SH-SY5Y (cell line): ENCODE results near the gene HOXD9.

ENCODE experiments used
- GATA2 ChIP-seq: IDR thresholded peaks from 2 replicates; pipeline ENCODE4 v1.6.1; 2011; ENCODE audit warnings: mild to moderate bottlenecking, low read depth, low read length
- GATA3 ChIP-seq: IDR thresholded peaks from 2 replicates; pipeline ENCODE4 v1.6.1; 2011; ENCODE audit warnings: low read depth, mild to moderate bottlenecking, low read length, moderate library complexity

HOXD9 gene

GRCh38 chr2:176117823-176118371 lies 4.6 kb upstream of the HOXD9 start:
- TF ChIP-seq GATA3, result no peak
- no peak for TF ChIP-seq GATA2

GRCh38 chr2:176118601-176119339 lies 3.7 kb upstream of the HOXD9 start:
- TF ChIP-seq GATA2, result no peak
- TF ChIP-seq GATA3, result no peak

GRCh38 chr2:176120364-176121189 lies 1.9 kb upstream of the HOXD9 start:
- TF ChIP-seq GATA2, result no peak

- TF ChIP-seq GATA3 (no peak), GATA2 (no peak)
Measured at GRCh38 chr2:176121190-176122051, 1.1 kb upstream of the HOXD9 start.

- no peak; the same call in 1 of the 2 replicates for TF ChIP-seq GATA2
- TF ChIP-seq GATA3, result no peak
Measured at GRCh38 chr2:176122052-176122682, 352 bp upstream of the HOXD9 start.

- TF ChIP-seq GATA3 (no peak), GATA2 (no peak)
Measured at GRCh38 chr2:176123411-176124109, 1.0 kb downstream of the HOXD9 start.

- TF ChIP-seq GATA2, result no peak
- no peak for TF ChIP-seq GATA3
Measured at GRCh38 chr2:176124110-176124946, 1.8 kb downstream of the HOXD9 start.

GRCh38 chr2:176124947-176125771 lies 2.6 kb downstream of the HOXD9 start:
- no peak for TF ChIP-seq GATA3
- no peak for TF ChIP-seq GATA2

- no peak for TF ChIP-seq GATA2
- no peak for TF ChIP-seq GATA3
Measured at GRCh38 chr2:176125772-176126054, 3.2 kb downstream of the HOXD9 start.

GRCh38 chr2:176126929-176127773 lies 4.6 kb downstream of the HOXD9 start:
- TF ChIP-seq GATA3 (no peak), GATA2 (no peak)

GRCh38 chr2:176127774-176128072 lies 5.2 kb downstream of the HOXD9 start:
- TF ChIP-seq GATA2 (no peak), GATA3 (no peak)
